ENCODE data around the gene NFKB2.
A peak's percentile ranks its signal among the peaks of the same experiment; 100 is the strongest.

Gene NFKB2

DNA sequence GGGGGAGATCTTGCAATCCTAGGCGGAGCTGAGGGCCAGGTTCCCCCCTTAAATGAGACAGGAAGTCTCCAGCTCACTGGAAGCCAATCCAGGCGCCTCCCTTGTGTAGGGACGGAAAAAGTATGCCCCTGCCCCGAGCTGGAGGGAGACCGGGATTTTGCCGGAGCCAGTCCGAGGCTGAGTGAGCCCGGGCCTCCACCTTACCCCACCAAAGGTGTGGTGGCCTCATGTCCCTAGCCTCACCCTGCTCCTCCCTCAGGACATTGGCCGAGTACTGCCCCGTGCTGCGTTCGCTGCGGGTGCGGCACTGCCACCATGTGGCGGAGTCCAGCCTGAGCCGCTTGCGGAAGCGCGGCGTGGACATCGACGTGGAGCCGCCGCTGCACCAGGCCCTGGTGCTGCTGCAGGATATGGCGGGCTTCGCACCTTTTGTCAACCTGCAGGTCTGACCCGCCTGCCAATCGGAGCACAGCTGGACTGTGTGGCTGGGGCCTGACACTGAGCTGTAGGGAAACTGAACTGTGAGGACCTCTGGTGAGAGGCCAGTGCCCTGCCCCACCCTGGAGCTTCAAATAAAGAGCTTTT, 27.1 kb downstream of the NFKB2 start:
- POLR2A ChIA-PET, result interaction anchor here (0.6 to 5.8 kb wide), 6 partner anchors 9 to 224 kb away, joined by 3 to 75 read pairs (median 12); partner anchors contain the start of genes C10orf95, CUEDC2 and NFKB2
- CTCF ChIA-PET, result interaction anchor here (0.6 to 4.0 kb wide), 11 partner anchors 10 to 265 kb away, joined by 3 to 14 read pairs (median 4); partner anchors contain the start of gene CUEDC2

DNA sequence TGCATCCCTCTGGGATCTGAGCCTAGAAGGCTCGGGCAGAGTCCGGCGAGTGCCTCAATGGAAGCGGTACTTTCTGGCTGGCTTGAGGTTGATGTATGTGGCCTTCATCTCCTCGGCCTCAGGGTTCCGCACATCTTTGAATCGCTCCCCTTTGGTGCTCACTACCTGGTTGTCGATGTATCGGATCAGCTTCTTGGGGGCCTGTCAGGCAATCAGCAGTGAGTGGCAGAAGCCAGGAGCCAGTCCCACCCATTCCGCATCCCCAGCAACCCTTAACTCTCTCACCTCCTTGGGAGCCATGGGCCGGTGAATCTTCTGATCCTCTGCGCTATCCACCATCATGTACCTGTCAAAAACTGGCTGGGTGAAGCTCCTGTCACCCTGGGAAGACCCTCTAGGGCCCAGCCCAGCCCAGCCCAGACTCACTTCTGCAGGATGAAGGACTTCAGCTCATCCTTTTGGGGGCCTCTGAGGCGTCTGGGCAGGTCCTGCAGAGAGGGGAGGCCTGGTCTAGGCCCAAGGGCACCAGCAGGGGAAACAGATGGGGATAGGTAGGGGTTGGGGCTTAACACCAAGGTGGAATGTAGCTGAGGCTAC, 28.0 kb downstream of the NFKB2 start:
- POLR2A ChIA-PET, result interaction anchor here (1.4 to 5.8 kb wide), 5 partner anchors 8 to 56 kb away, joined by 4 to 75 read pairs (median 6); partner anchors contain the start of genes C10orf95 and CUEDC2

More for the DNA sequence above, 27.1 kb downstream of the NFKB2 start:
- TF ChIP-seq L3MBTL2 (conservative IDR thresholded peaks at IDR 0.05) (peak; percentile 79), CTBP1 (IDR thresholded peaks at IDR 0.05; ENCODE audit: borderline replicate concordance) (no peak)
- peak; percentile 76 for DNase-seq (ENCODE audit: extremely low spot score)

DNA sequence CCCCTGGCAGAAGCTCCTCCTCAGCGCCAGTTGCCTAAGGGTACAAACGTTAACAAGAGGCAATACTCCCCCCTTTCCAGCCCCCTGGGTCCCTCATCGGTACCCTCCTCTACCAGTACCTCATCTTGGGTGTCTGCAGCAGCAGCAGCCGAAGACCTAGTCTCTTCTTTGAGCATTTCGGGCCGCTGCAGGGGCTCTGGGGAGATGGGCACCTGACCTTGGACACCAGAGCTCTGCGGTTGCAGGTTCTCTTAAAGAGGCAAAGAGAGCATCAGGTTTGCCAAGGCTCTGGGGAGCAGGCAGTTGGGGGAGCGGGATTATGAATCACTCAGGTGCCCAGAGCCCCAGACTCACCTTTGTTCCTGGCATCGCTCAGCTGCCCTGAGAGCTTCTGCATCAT, 28.6 kb downstream of the NFKB2 start:
- ChIA-PET POLR2A (interaction anchor here (1.3 to 5.8 kb wide), 6 partner anchors 7 to 55 kb away, joined by 3 to 75 read pairs (median 6); partner anchors contain the start of genes C10orf95 and CUEDC2), CTCF (interaction anchor here (0.9 to 1.4 kb wide), 4 partner anchors 11 to 194 kb away, joined by 3 to 5 read pairs (median 4); no protein-coding TSS in a partner anchor)
- DNase-seq (ENCODE audit: extremely low spot score), result no peak
- TF ChIP-seq SUZ12 (IDR thresholded peaks at IDR 0.05), result no peak

More for the DNA sequence above, 28.0 kb downstream of the NFKB2 start:
- TF ChIP-seq NFRKB (IDR thresholded peaks at IDR 0.05), result no peak
- no peak for TF ChIP-seq ZNF384 (IDR thresholded peaks at IDR 0.05)
- no peak for TF ChIP-seq FOXA1 (IDR thresholded peaks at IDR 0.05)
- TF ChIP-seq SP1 (IDR thresholded peaks at IDR 0.05), result no peak
- TF ChIP-seq, protein P1, sequence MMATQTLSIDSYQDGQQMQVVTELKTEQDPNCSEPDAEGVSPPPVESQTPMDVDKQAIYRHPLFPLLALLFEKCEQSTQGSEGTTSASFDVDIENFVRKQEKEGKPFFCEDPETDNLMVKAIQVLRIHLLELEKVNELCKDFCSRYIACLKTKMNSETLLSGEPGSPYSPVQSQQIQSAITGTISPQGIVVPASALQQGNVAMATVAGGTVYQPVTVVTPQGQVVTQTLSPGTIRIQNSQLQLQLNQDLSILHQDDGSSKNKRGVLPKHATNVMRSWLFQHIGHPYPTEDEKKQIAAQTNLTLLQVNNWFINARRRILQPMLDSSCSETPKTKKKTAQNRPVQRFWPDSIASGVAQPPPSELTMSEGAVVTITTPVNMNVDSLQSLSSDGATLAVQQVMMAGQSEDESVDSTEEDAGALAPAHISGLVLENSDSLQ (IDR thresholded peaks at IDR 0.05), result no peak
- no peak for TF ChIP-seq FOXK2 (IDR thresholded peaks at IDR 0.05)
- TF ChIP-seq FOXM1 (IDR thresholded peaks at IDR 0.05; ENCODE audit: borderline replicate concordance), result no peak
- no peak for TF ChIP-seq CTBP1 (IDR thresholded peaks at IDR 0.05; ENCODE audit: borderline replicate concordance)
- TF ChIP-seq BHLHE40 (IDR thresholded peaks at IDR 0.05; ENCODE audit: borderline replicate concordance), result no peak
- TF ChIP-seq ELF4 (IDR thresholded peaks at IDR 0.05), result no peak
- TF ChIP-seq ARNT (IDR thresholded peaks at IDR 0.05), result no peak
- no peak for TF ChIP-seq HDGF (IDR thresholded peaks at IDR 0.05; ENCODE audit: borderline replicate concordance)
- TF ChIP-seq LEF1 (IDR thresholded peaks at IDR 0.05; ENCODE audit: borderline replicate concordance), result no peak
- TF ChIP-seq TARDBP (IDR thresholded peaks at IDR 0.05), result no peak
- no peak for TF ChIP-seq L3MBTL2 (conservative IDR thresholded peaks at IDR 0.05)
- TF ChIP-seq SUZ12 (IDR thresholded peaks at IDR 0.05), result no peak
- CTCF ChIA-PET, result interaction anchor here (0.6 to 4.0 kb wide), 6 partner anchors 9 to 56 kb away, joined by 3 to 14 read pairs (median 4); partner anchors contain the start of gene CUEDC2
- no peak for DNase-seq (ENCODE audit: extremely low spot score)

DNA sequence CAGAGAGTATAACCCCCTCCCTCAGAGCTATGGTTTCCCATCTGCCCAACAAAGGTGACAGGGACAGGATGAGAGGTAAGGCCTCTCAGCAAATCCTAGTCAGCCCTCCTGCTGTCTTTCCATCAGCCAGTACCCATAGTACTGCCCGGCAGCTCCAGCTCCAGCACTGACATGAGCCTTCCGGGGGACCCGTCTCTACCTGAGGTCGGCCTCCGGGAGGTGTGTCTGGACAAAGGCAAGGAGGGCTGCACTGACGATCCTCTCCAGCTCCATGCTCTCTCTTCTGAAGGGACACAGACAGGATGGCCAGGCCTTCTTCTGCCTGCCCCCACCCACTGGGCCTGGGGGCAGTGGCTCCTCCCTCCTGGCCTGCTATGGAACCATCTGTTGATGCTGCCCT, 29.4 kb downstream of the NFKB2 start:
- POLR2A ChIA-PET, result interaction anchor here (1.3 to 5.8 kb wide), 5 partner anchors 15 to 54 kb away, joined by 3 to 64 read pairs (median 5); partner anchors contain the start of gene C10orf95
- TF ChIP-seq TARDBP (IDR thresholded peaks at IDR 0.05) (no peak), SP1 (IDR thresholded peaks at IDR 0.05) (no peak), L3MBTL2 (conservative IDR thresholded peaks at IDR 0.05) (no peak), NFRKB (IDR thresholded peaks at IDR 0.05) (no peak), LEF1 (IDR thresholded peaks at IDR 0.05; ENCODE audit: borderline replicate concordance) (no peak), ELF4 (IDR thresholded peaks at IDR 0.05) (no peak), ZNF384 (IDR thresholded peaks at IDR 0.05) (no peak), SUZ12 (IDR thresholded peaks at IDR 0.05) (no peak)
- TF ChIP-seq, protein P1 (IDR thresholded peaks at IDR 0.05), result no peak
- DNase-seq (ENCODE audit: extremely low spot score), result no peak
- CTCF ChIA-PET, result interaction anchor here (0.9 kb wide), 2 partner anchors 25 to 195 kb away, joined by 3 to 4 read pairs; no protein-coding TSS in a partner anchor

DNA sequence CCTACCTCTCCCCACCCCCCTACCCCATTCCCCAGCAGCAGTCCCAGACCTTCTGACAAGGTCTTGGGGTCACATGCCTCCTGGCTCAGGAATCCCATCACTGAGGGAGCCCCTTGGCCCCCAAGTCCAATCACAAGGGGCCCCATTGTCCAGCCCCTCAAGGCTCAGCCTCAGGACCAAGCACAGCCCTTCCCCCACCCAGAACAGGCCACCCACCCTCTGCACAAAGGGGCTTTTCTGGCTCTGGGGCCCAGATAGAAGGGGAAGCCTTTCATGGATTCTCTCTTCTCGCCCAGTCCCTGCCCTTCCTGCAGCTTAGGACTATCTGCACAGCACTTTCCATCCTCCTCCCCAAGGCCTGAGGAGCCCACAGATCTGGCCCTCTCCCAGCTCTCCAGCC, 29.9 kb downstream of the NFKB2 start:
- DNase-seq (ENCODE audit: extremely low spot score), result no peak
- ChIA-PET POLR2A (no interaction called here), CTCF (no interaction called here)
- TF ChIP-seq FOXA1 (IDR thresholded peaks at IDR 0.05), result no peak
- TF ChIP-seq ARNT (IDR thresholded peaks at IDR 0.05), result no peak
- no peak for TF ChIP-seq CTBP1 (IDR thresholded peaks at IDR 0.05; ENCODE audit: borderline replicate concordance)
- no peak for TF ChIP-seq ELF4 (IDR thresholded peaks at IDR 0.05)
- no peak for TF ChIP-seq SUZ12 (IDR thresholded peaks at IDR 0.05)
- TF ChIP-seq BHLHE40 (IDR thresholded peaks at IDR 0.05; ENCODE audit: borderline replicate concordance), result no peak
- TF ChIP-seq HDGF (IDR thresholded peaks at IDR 0.05; ENCODE audit: borderline replicate concordance), result no peak
- TF ChIP-seq SP1 (IDR thresholded peaks at IDR 0.05), result no peak
- no peak for TF ChIP-seq ZNF384 (IDR thresholded peaks at IDR 0.05)
- TF ChIP-seq L3MBTL2 (conservative IDR thresholded peaks at IDR 0.05), result no peak
- no peak for TF ChIP-seq FOXM1 (IDR thresholded peaks at IDR 0.05; ENCODE audit: borderline replicate concordance)
- TF ChIP-seq NFRKB (IDR thresholded peaks at IDR 0.05), result no peak
- TF ChIP-seq LEF1 (IDR thresholded peaks at IDR 0.05; ENCODE audit: borderline replicate concordance), result no peak

DNA sequence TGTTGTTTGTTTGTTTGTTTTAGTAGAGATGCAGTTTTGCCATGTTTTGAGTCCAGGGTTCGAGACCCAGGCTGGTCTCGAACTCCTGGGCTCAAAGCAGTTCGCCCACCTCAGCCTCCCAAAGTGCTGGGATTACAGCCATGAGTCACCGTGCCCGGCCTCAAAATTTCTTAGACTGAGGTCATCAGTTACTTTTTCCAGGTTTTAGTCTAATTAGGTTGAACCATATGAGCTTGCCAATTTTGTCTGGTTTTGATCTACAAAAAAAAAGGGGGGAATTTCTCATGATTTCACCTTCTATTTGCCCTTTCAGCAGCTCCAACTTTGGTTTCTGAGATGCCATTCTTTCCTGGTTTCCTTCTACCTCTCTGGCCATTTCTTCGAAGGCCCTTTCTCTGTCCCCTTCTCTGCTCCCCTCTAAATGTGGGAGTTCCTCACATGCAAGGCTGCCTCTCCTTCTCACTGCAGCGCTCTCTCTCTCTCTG, 31.3 kb downstream of the NFKB2 start:
- CTCF ChIA-PET, result no interaction called here
- TF ChIP-seq SP1 (IDR thresholded peaks at IDR 0.05) (no peak), FOXK2 (IDR thresholded peaks at IDR 0.05) (no peak), TARDBP (IDR thresholded peaks at IDR 0.05) (no peak), FOXA1 (IDR thresholded peaks at IDR 0.05) (no peak), CTBP1 (IDR thresholded peaks at IDR 0.05; ENCODE audit: borderline replicate concordance) (no peak), FOXM1 (IDR thresholded peaks at IDR 0.05; ENCODE audit: borderline replicate concordance) (no peak), HDGF (IDR thresholded peaks at IDR 0.05; ENCODE audit: borderline replicate concordance) (no peak), NFRKB (IDR thresholded peaks at IDR 0.05) (no peak), L3MBTL2 (conservative IDR thresholded peaks at IDR 0.05) (no peak), ARNT (IDR thresholded peaks at IDR 0.05) (no peak), ZNF384 (IDR thresholded peaks at IDR 0.05) (no peak), BHLHE40 (IDR thresholded peaks at IDR 0.05; ENCODE audit: borderline replicate concordance) (no peak), SUZ12 (IDR thresholded peaks at IDR 0.05) (no peak), LEF1 (IDR thresholded peaks at IDR 0.05; ENCODE audit: borderline replicate concordance) (no peak)
- TF ChIP-seq, protein P1 (IDR thresholded peaks at IDR 0.05), result no peak
- DNase-seq (ENCODE audit: extremely low spot score), result no peak
- POLR2A ChIA-PET, result interaction anchor here (1.1 kb wide), 1 partner anchor 14 kb away, joined by 3 read pairs; no protein-coding TSS in a partner anchor

All from HEK293T (cell line).